ENCODE measurements around the gene NFIX.

The NFIX gene

DNA sequence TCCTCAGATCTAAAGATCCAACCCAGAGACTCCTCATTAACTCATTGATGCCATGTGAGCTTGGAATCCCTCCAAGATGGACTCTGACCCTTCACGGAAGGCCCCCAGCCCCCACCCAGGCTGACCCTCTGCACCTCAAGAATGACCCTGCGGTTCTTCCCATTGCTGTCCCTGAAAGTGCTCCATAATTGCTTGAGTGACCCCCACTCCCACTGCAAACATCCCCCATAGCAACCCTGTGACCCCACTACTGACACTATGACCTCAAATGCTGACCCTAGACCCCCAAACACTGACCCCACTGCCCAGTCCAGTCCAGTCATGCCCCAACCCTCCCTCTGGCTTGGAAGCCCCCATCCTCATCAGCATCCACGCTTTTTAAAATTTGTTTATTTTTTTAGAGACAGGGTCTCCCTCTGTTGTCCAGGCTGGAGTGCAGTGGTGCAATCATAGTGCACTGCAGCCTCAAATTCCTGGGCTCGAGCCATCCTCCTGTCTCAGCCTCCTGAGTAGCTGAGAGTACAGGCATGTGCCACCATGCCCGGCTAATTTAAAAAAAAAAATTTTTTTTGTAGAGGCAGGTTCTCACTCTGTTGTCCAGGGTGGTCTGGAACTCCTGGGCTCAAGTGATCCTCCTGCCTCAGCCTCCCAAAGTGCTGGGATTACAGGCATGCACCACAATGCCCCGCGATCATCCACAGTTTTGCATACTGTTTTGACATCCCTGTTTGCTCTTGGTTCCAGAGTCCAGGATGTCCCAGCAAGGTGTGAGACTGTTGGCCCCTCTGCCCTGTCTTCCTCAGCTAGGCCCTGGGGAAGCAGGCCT lies 106.5 kb downstream of the NFIX start:
- no peak for ATAC-seq (ENCODE audit: insufficient read depth, low read depth)
- Histone ChIP-seq H3K27me3 (ENCODE audit: insufficient read depth, low read length, poor library complexity) (peaks cover 9% of the 10 kb centered on the region), H3K9me3 (ENCODE audit: insufficient read depth, low read length, severe bottlenecking) (no peaks in the 10 kb centered on the region), H3K36me3 (ENCODE audit: insufficient read depth, low read length) (no peaks in the 10 kb centered on the region; the same call in 1 of the 2 replicates), H3K4me2 (ENCODE audit: insufficient read depth, low read length) (peak overlapping the region; percentile 55), H3K4me3 (ENCODE audit: low read depth in 1 of 2, low read length in 2 of 2) (peak overlapping the region in 1 of 2 experiments; percentile 48; a peak in 2 of 4 replicates), H3K9ac (ENCODE audit: low read depth, low read length) (peak overlapping the region; percentile 44; the same call in 1 of the 2 replicates), H3K79me2 (ENCODE audit: insufficient read depth, low read length) (no peaks in the 10 kb centered on the region), H4K20me1 (ENCODE audit: insufficient read depth, low read length) (no peaks in the 10 kb centered on the region), H2AFZ (ENCODE audit: low read depth, low read length) (peak overlapping the region; percentile 30; the same call in 1 of the 2 replicates), H3K27ac (ENCODE audit: low read length) (no peak overlapping the region), H3K4me1 (ENCODE audit: insufficient read depth, low read length) (peaks cover 36% of the 10 kb centered on the region)
- no peak for DNase-seq
- TF ChIP-seq, protein P1, sequence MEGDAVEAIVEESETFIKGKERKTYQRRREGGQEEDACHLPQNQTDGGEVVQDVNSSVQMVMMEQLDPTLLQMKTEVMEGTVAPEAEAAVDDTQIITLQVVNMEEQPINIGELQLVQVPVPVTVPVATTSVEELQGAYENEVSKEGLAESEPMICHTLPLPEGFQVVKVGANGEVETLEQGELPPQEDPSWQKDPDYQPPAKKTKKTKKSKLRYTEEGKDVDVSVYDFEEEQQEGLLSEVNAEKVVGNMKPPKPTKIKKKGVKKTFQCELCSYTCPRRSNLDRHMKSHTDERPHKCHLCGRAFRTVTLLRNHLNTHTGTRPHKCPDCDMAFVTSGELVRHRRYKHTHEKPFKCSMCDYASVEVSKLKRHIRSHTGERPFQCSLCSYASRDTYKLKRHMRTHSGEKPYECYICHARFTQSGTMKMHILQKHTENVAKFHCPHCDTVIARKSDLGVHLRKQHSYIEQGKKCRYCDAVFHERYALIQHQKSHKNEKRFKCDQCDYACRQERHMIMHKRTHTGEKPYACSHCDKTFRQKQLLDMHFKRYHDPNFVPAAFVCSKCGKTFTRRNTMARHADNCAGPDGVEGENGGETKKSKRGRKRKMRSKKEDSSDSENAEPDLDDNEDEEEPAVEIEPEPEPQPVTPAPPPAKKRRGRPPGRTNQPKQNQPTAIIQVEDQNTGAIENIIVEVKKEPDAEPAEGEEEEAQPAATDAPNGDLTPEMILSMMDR (IDR thresholded peaks at IDR 0.05; ENCODE audit: borderline replicate concordance, extremely low read depth, low read length, poor library complexity, severe bottlenecking): no peak
- no peak for TF ChIP-seq EZH2 (IDR thresholded peaks at IDR 0.05; ENCODE audit: borderline replicate concordance, low read depth, low read length, severe bottlenecking)

DNA sequence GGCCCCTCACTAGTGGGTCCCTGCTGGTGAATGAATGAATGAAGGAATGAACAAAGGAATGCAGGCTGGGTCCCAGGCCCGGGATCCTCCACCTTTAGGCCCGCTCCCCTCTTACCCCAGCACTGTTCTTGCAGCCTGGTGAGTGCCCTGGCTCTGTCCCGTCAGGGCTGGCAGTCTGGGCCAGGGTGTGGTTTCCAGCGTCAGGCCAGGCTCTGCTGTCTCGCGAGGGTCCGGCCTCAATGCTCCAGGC lies 107.1 kb downstream of the NFIX start:
- peak overlapping the region; percentile 44; the same call in 1 of the 2 replicates for H3K9ac ChIP-seq (ENCODE audit: low read depth, low read length)
- H4K20me1 ChIP-seq (ENCODE audit: insufficient read depth, low read length): no peaks in the 10 kb centered on the region
- peak overlapping the region; percentile 55 for H3K4me2 ChIP-seq (ENCODE audit: insufficient read depth, low read length)
- H3K36me3 ChIP-seq (ENCODE audit: insufficient read depth, low read length): peaks cover 2% of the 10 kb centered on the region
- H3K9me3 ChIP-seq (ENCODE audit: insufficient read depth, low read length, severe bottlenecking): no peaks in the 10 kb centered on the region
- DNase-seq (no peak), ATAC-seq (ENCODE audit: insufficient read depth, low read depth) (no peak)
- H3K79me2 ChIP-seq (ENCODE audit: insufficient read depth, low read length): no peaks in the 10 kb centered on the region
- H3K4me1 ChIP-seq (ENCODE audit: insufficient read depth, low read length): peaks cover 36% of the 10 kb centered on the region
- no peak overlapping the region for H3K27ac ChIP-seq (ENCODE audit: low read length)
- TF ChIP-seq EZH2 (IDR thresholded peaks at IDR 0.05; ENCODE audit: borderline replicate concordance, low read depth, low read length, severe bottlenecking): no peak
- TF ChIP-seq, protein P1 (IDR thresholded peaks at IDR 0.05; ENCODE audit: borderline replicate concordance, extremely low read depth, low read length, poor library complexity, severe bottlenecking): no peak
- peaks cover 9% of the 10 kb centered on the region for H3K27me3 ChIP-seq (ENCODE audit: insufficient read depth, low read length, poor library complexity)
- H3K4me3 ChIP-seq (ENCODE audit: low read depth in 1 of 2, low read length in 2 of 2): peak overlapping the region in 1 of 2 experiments; percentile 48; a peak in 2 of 4 replicates
- H2AFZ ChIP-seq (ENCODE audit: low read depth, low read length): peak overlapping the region; percentile 30; the same call in 1 of the 2 replicates

DNA sequence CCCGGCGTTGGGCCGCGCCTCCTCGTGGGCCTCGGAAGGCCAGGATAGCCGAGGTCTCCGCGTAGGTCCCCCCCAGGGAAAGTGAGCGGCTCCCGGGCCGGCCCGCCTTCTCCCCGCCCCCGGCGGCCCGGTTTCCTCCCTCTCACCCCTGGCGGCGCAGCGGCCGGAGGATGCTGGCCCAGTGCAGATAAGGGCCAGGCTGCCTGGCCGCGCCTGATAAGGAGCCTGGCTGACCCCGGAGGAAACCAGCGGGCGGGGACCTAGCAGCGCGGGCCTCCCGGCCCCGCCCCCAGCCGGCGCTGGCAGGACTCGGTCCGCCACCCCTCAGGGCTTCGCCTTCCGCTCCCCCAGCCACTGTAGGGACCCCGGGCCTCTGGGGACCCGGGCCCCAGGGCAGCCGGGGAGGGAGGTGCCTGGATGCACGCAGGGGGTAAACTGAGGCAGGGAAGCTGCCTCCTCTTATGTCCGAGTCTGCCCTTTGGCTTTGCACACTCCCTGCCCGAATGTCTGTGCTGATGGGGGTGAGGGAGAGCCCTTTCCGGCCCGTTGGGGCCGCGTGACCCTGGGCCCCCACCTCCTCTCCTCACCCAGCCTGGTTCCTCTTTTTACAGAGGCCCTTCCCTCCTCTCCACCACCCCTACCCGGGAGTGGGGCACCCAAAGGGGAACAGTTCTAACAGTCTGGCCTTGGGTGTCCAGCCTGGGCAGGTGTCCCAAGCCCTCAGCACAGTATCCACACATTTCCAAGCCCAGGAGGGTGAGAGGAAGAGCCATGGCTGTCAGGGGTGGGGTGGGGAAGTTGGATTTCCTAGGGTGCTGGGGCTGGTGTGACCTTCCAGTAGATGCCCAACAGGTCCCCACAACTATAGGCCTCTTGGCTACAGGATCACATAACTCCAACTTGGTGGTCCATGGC lies 107.6 kb downstream of the NFIX start, which contains the start of gene LYL1:
Gene LYL1 (minus strand): TSS at position 193 of the 915 bp plus-strand sequence. CDS start 1,687 bp downstream, outside the sequence.
- Histone ChIP-seq H3K9ac (ENCODE audit: low read depth, low read length) (peak within 1 kb of the TSS; percentile 44; the same call in 1 of the 2 replicates), H2AFZ (ENCODE audit: low read depth, low read length) (peak within 1 kb of the TSS; percentile 30; the same call in 1 of the 2 replicates), H3K27ac (ENCODE audit: low read length) (no peak within 1 kb of the TSS), H3K79me2 (ENCODE audit: insufficient read depth, low read length) (no peaks in the 10 kb centered on the region), H4K20me1 (ENCODE audit: insufficient read depth, low read length) (no peaks in the 10 kb centered on the region), H3K27me3 (ENCODE audit: insufficient read depth, low read length, poor library complexity) (peaks cover 9% of the 10 kb centered on the region), H3K4me2 (ENCODE audit: insufficient read depth, low read length) (peak within 1 kb of the TSS; percentile 55), H3K4me3 (ENCODE audit: low read depth in 1 of 2, low read length in 2 of 2) (peak within 1 kb of the TSS in 1 of 2 experiments; percentile 48; a peak in 2 of 4 replicates), H3K36me3 (ENCODE audit: insufficient read depth, low read length) (peaks cover 6% of the 10 kb centered on the region), H3K4me1 (ENCODE audit: insufficient read depth, low read length) (peaks cover 36% of the 10 kb centered on the region), H3K9me3 (ENCODE audit: insufficient read depth, low read length, severe bottlenecking) (no peaks in the 10 kb centered on the region)
- TF ChIP-seq, protein P1 (IDR thresholded peaks at IDR 0.05; ENCODE audit: borderline replicate concordance, extremely low read depth, low read length, poor library complexity, severe bottlenecking): no peak
- peak; percentile 53 for TF ChIP-seq EZH2 (IDR thresholded peaks at IDR 0.05; ENCODE audit: borderline replicate concordance, low read depth, low read length, severe bottlenecking)
- ATAC-seq (ENCODE audit: insufficient read depth, low read depth) (no peak), DNase-seq (no peak)
